SU-DHL-6 (cell line): ENCODE results near the gene KPTN.

Experiments used
- EZH2phosphoT487 ChIP-seq: fragments of 200-600 bp; sonication (generic), shearing (Covaris generic); conservative IDR thresholded peaks from 2 replicates; pipeline ENCODE4 v1.6.1; 2018; ENCODE audit warnings: mild to moderate bottlenecking, antibody characterized with exemption, low read length, moderate library complexity, mixed read lengths
- TF ChIP-seq, protein P1 (sequence below): fragments of 200-600 bp; sonication (generic); IDR thresholded peaks from one replicate; pipeline ENCODE4 v1.5.1; 2017; ENCODE audit warnings: antibody characterized with exemption, mild to moderate bottlenecking, low read length, moderate library complexity; ENCODE audit not compliant: insufficient read depth, poor library complexity, severe bottlenecking

DNA sequence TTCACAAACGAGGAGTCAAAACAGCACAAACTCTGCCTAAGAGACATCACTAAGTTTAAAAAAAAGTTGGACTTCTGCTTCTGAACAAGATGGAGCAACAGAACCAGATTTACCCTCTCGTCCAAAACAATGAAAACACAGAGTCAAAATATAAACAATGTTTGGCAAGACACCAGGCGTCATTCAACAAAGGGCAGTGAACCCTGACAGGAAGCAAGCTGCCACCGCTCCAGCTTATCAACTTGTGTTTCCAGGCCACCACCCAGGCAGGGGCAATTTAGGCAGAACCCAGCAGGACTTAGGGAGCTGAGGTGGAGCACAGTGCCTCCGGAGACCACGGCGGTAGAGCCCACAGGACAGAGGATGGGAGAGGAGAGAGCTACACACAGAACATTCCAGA lies 39.5 kb upstream of the KPTN start:
- TF ChIP-seq, protein P1, sequence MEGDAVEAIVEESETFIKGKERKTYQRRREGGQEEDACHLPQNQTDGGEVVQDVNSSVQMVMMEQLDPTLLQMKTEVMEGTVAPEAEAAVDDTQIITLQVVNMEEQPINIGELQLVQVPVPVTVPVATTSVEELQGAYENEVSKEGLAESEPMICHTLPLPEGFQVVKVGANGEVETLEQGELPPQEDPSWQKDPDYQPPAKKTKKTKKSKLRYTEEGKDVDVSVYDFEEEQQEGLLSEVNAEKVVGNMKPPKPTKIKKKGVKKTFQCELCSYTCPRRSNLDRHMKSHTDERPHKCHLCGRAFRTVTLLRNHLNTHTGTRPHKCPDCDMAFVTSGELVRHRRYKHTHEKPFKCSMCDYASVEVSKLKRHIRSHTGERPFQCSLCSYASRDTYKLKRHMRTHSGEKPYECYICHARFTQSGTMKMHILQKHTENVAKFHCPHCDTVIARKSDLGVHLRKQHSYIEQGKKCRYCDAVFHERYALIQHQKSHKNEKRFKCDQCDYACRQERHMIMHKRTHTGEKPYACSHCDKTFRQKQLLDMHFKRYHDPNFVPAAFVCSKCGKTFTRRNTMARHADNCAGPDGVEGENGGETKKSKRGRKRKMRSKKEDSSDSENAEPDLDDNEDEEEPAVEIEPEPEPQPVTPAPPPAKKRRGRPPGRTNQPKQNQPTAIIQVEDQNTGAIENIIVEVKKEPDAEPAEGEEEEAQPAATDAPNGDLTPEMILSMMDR, result no peak
- TF ChIP-seq EZH2phosphoT487, result no peak
